ENCODE results near the gene DTNBP1.

The DTNBP1 gene

GRCh38 chr6:15574486-15574885 lies 88.3 kb downstream of the DTNBP1 start:
- Histone ChIP-seq H3K4me3 (ENCODE audit: low read length in 2 of 2) (no peak overlapping the region), H3K4me1 (ENCODE audit: control insufficient read depth, insufficient read depth, low read length) (no peaks in the 10 kb centered on the region), H3K27me3 (ENCODE audit: control insufficient read depth in 1 of 2, insufficient read depth in 2 of 2, low read length in 2 of 2) (no peaks in the 10 kb centered on the region), H3K27ac (ENCODE audit: low read length) (no peak overlapping the region), H3K9ac (ENCODE audit: low read length in 2 of 2) (no peak overlapping the region), H3K9me3 (ENCODE audit: control insufficient read depth in 2 of 2, low read length in 2 of 2) (no peaks in the 10 kb centered on the region), H3K36me3 (ENCODE audit: control insufficient read depth in 2 of 2, insufficient read depth in 2 of 2, low read length in 2 of 2) (no peaks in the 10 kb centered on the region)

- no peak overlapping the region for H3K27ac ChIP-seq (ENCODE audit: low read length)
- H3K36me3 ChIP-seq (ENCODE audit: control insufficient read depth in 2 of 2, insufficient read depth in 2 of 2, low read length in 2 of 2): no peaks in the 10 kb centered on the region
- H3K4me1 ChIP-seq (ENCODE audit: control insufficient read depth, insufficient read depth, low read length): no peaks in the 10 kb centered on the region
- no peak overlapping the region for H3K4me3 ChIP-seq (ENCODE audit: low read length in 2 of 2)
- H3K9me3 ChIP-seq (ENCODE audit: control insufficient read depth in 2 of 2, low read length in 2 of 2): no peaks in the 10 kb centered on the region
- H3K27me3 ChIP-seq (ENCODE audit: control insufficient read depth in 1 of 2, insufficient read depth in 2 of 2, low read length in 2 of 2): no peaks in the 10 kb centered on the region
- H3K9ac ChIP-seq (ENCODE audit: low read length in 2 of 2): no peak overlapping the region
Measured at GRCh38 chr6:15574023-15574422, 88.8 kb downstream of the DTNBP1 start.

- Histone ChIP-seq H3K36me3 (ENCODE audit: control insufficient read depth in 2 of 2, insufficient read depth in 2 of 2, low read length in 2 of 2) (no peaks in the 10 kb centered on the region), H3K9ac (ENCODE audit: low read length in 2 of 2) (no peak overlapping the region), H3K27ac (ENCODE audit: low read length) (no peak overlapping the region), H3K9me3 (ENCODE audit: control insufficient read depth in 2 of 2, low read length in 2 of 2) (no peaks in the 10 kb centered on the region), H3K4me1 (ENCODE audit: control insufficient read depth, insufficient read depth, low read length) (no peaks in the 10 kb centered on the region), H3K4me3 (ENCODE audit: low read length in 2 of 2) (no peak overlapping the region), H3K27me3 (ENCODE audit: control insufficient read depth in 1 of 2, insufficient read depth in 2 of 2, low read length in 2 of 2) (no peaks in the 10 kb centered on the region)
Measured at GRCh38 chr6:15573384-15573783, 89.4 kb downstream of the DTNBP1 start.

GRCh38 chr6:15572296-15573016 lies 90.4 kb downstream of the DTNBP1 start:
- H3K36me3 ChIP-seq (ENCODE audit: control insufficient read depth in 2 of 2, insufficient read depth in 2 of 2, low read length in 2 of 2): no peaks in the 10 kb centered on the region
- H3K9me3 ChIP-seq (ENCODE audit: control insufficient read depth in 2 of 2, low read length in 2 of 2): no peaks in the 10 kb centered on the region
- H3K9ac ChIP-seq (ENCODE audit: low read length in 2 of 2): no peak overlapping the region
- H3K4me3 ChIP-seq (ENCODE audit: low read length in 2 of 2): no peak overlapping the region
- H3K27me3 ChIP-seq (ENCODE audit: control insufficient read depth in 1 of 2, insufficient read depth in 2 of 2, low read length in 2 of 2): no peaks in the 10 kb centered on the region
- no peaks in the 10 kb centered on the region for H3K4me1 ChIP-seq (ENCODE audit: control insufficient read depth, insufficient read depth, low read length)
- H3K27ac ChIP-seq (ENCODE audit: low read length): no peak overlapping the region

- no peaks in the 10 kb centered on the region for H3K36me3 ChIP-seq (ENCODE audit: control insufficient read depth in 2 of 2, insufficient read depth in 2 of 2, low read length in 2 of 2)
- no peak overlapping the region for H3K9ac ChIP-seq (ENCODE audit: low read length in 2 of 2)
- H3K27me3 ChIP-seq (ENCODE audit: control insufficient read depth in 1 of 2, insufficient read depth in 2 of 2, low read length in 2 of 2): no peaks in the 10 kb centered on the region
- no peaks in the 10 kb centered on the region for H3K4me1 ChIP-seq (ENCODE audit: control insufficient read depth, insufficient read depth, low read length)
- no peak overlapping the region for H3K27ac ChIP-seq (ENCODE audit: low read length)
- no peak overlapping the region for H3K4me3 ChIP-seq (ENCODE audit: low read length in 2 of 2)
- H3K9me3 ChIP-seq (ENCODE audit: control insufficient read depth in 2 of 2, low read length in 2 of 2): no peaks in the 10 kb centered on the region
Measured at GRCh38 chr6:15570171-15570570, 92.7 kb downstream of the DTNBP1 start.

- Histone ChIP-seq H3K4me1 (ENCODE audit: control insufficient read depth, insufficient read depth, low read length) (no peaks in the 10 kb centered on the region), H3K36me3 (ENCODE audit: control insufficient read depth in 2 of 2, insufficient read depth in 2 of 2, low read length in 2 of 2) (no peaks in the 10 kb centered on the region), H3K27me3 (ENCODE audit: control insufficient read depth in 1 of 2, insufficient read depth in 2 of 2, low read length in 2 of 2) (no peaks in the 10 kb centered on the region), H3K4me3 (ENCODE audit: low read length in 2 of 2) (no peak overlapping the region), H3K9ac (ENCODE audit: low read length in 2 of 2) (no peak overlapping the region), H3K9me3 (ENCODE audit: control insufficient read depth in 2 of 2, low read length in 2 of 2) (no peaks in the 10 kb centered on the region), H3K27ac (ENCODE audit: low read length) (no peak overlapping the region)
Measured at GRCh38 chr6:15569035-15569995, 93.5 kb downstream of the DTNBP1 start.

GRCh38 chr6:15562977-15563376 lies 99.9 kb downstream of the DTNBP1 start:
- Histone ChIP-seq H3K27me3 (ENCODE audit: control insufficient read depth in 1 of 2, insufficient read depth in 2 of 2, low read length in 2 of 2) (no peaks in the 10 kb centered on the region), H3K9ac (ENCODE audit: low read length in 2 of 2) (no peak overlapping the region), H3K4me1 (ENCODE audit: control insufficient read depth, insufficient read depth, low read length) (peaks cover 2% of the 10 kb centered on the region), H3K36me3 (ENCODE audit: control insufficient read depth in 2 of 2, insufficient read depth in 2 of 2, low read length in 2 of 2) (no peaks in the 10 kb centered on the region), H3K27ac (ENCODE audit: low read length) (no peak overlapping the region), H3K4me3 (ENCODE audit: low read length in 2 of 2) (no peak overlapping the region), H3K9me3 (ENCODE audit: control insufficient read depth in 2 of 2, low read length in 2 of 2) (no peaks in the 10 kb centered on the region)

- H3K27ac ChIP-seq (ENCODE audit: low read length): no peak overlapping the region
Measured at GRCh38 chr6:15561447-15562199, 101.2 kb downstream of the DTNBP1 start.

GRCh38 chr6:15560713-15561112 lies 102.1 kb downstream of the DTNBP1 start:
- H3K9ac ChIP-seq (ENCODE audit: low read length in 2 of 2): no peak overlapping the region
- no peaks in the 10 kb centered on the region for H3K9me3 ChIP-seq (ENCODE audit: control insufficient read depth in 2 of 2, low read length in 2 of 2)
- H3K4me1 ChIP-seq (ENCODE audit: control insufficient read depth, insufficient read depth, low read length): peaks cover 2% of the 10 kb centered on the region
- H3K27ac ChIP-seq (ENCODE audit: low read length): no peak overlapping the region
- no peaks in the 10 kb centered on the region for H3K36me3 ChIP-seq (ENCODE audit: control insufficient read depth in 2 of 2, insufficient read depth in 2 of 2, low read length in 2 of 2)
- no peaks in the 10 kb centered on the region for H3K27me3 ChIP-seq (ENCODE audit: control insufficient read depth in 1 of 2, insufficient read depth in 2 of 2, low read length in 2 of 2)
- no peak overlapping the region for H3K4me3 ChIP-seq (ENCODE audit: low read length in 2 of 2)

More at GRCh38 chr6:15561447-15562199, 101.2 kb downstream of the DTNBP1 start:
- no peaks in the 10 kb centered on the region for H3K27me3 ChIP-seq (ENCODE audit: control insufficient read depth in 1 of 2, insufficient read depth in 2 of 2, low read length in 2 of 2)
- no peaks in the 10 kb centered on the region for H3K9me3 ChIP-seq (ENCODE audit: control insufficient read depth in 2 of 2, low read length in 2 of 2)
- H3K4me3 ChIP-seq (ENCODE audit: low read length in 2 of 2): no peak overlapping the region
- H3K36me3 ChIP-seq (ENCODE audit: control insufficient read depth in 2 of 2, insufficient read depth in 2 of 2, low read length in 2 of 2): no peaks in the 10 kb centered on the region
- peaks cover 2% of the 10 kb centered on the region for H3K4me1 ChIP-seq (ENCODE audit: control insufficient read depth, insufficient read depth, low read length)
- no peak overlapping the region for H3K9ac ChIP-seq (ENCODE audit: low read length in 2 of 2)

GRCh38 chr6:15557174-15557573 lies 105.7 kb downstream of the DTNBP1 start:
- no peaks in the 10 kb centered on the region for H3K4me1 ChIP-seq (ENCODE audit: control insufficient read depth, insufficient read depth, low read length)
- no peak overlapping the region for H3K4me3 ChIP-seq (ENCODE audit: low read length in 2 of 2)
- no peak overlapping the region for H3K27ac ChIP-seq (ENCODE audit: low read length)
- H3K36me3 ChIP-seq (ENCODE audit: control insufficient read depth in 2 of 2, insufficient read depth in 2 of 2, low read length in 2 of 2): no peaks in the 10 kb centered on the region
- H3K27me3 ChIP-seq (ENCODE audit: control insufficient read depth in 1 of 2, insufficient read depth in 2 of 2, low read length in 2 of 2): no peaks in the 10 kb centered on the region
- no peak overlapping the region for H3K9ac ChIP-seq (ENCODE audit: low read length in 2 of 2)
- H3K9me3 ChIP-seq (ENCODE audit: control insufficient read depth in 2 of 2, low read length in 2 of 2): no peaks in the 10 kb centered on the region

Data from stomach smooth muscle (tissue), 2 donors.